Activated CD4-positive, alpha-beta T cell treated with anti-CD3 and anti-CD28 coated beads, Interleukin-2, amount 50 U/mL, for 16 hours (primary cell): Measurements from ENCODE around the gene CBFA2T3.

ENCODE experiments used
- DNase-seq: peaks from one replicate; pipeline ENCODE4 v3.0.0-alpha.2; 2020

The CBFA2T3 gene

DNA sequence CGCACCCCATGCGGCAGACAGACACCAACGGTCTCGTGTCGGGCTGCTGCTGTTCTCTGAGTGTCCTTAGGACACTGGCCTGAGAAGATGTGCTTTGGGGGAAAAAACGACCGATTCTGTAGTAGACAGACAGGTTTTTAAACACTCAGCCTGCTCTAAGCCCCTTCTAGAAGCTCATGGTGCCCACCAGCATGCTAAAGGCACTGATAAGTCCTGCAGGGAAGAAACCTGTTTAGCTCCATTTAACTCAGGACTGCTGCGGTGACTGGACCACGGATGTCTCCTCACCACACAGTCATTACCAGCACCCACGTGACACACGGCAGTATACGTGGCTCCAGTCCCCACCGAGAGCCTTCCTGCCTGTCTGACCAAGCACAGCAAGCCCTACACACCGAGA, 146.2 kb downstream of the CBFA2T3 start:
- DNase-seq: no peak

DNA sequence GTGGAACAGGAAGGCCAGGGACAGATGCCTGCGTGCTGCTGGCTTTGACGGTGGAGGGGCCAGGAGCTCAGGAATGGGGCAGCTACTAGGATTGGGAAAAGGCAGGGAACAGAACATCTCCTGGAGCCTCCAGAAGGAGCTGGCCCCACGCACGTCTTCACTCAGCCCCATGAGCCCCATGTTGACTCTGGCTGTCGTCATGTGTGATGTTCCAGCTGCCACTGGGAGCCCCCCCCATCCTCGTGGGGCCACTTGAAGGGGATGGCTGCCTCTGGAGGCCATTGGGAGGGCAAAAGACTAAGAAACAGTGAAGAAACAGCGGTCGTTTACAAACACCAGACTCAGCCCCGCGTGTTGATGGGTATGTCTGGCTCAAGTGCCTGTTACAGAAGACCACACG, 146.7 kb downstream of the CBFA2T3 start:
- DNase-seq: no peak

DNA sequence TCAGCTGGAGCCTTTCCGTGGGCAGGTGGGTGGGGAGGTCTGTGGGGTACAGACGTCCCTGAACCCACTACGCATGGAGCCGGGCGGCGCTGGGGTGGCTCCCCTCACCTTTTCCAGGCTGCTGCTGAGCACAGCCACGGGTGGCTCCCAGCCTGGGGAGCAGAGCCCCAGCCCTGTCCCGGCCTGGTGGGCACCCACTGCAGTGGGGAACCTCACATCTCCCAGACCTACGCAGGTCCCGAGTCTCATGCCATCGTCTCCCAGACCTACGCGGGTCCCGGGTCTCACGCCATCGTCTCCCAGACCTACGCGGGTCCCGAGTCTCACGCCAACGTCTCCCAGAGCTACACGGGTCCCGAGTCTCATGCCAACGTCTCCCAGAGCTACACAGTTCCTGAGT, 148.3 kb downstream of the CBFA2T3 start:
- no peak for DNase-seq

DNA sequence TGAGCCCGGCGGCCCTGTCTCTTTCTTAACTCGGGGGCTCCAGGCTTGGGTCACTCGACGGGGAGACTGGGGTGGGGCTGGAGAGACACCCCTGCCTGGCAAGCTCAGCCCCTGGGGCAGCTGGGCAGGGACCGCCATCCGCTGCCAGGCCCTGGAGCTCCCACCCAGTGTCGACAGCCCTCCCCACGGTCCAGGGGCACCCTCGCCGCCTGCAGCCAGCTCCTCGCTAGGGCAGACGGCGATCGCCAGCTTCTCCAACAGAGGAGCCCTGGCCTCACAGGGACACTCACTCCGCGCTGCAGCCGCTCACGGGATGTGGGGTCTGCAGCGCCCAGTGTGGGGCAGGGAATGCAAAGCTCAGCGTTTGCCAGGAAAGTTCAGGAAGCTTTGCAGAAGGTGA, 149.3 kb downstream of the CBFA2T3 start:
- DNase-seq: no peak

DNA sequence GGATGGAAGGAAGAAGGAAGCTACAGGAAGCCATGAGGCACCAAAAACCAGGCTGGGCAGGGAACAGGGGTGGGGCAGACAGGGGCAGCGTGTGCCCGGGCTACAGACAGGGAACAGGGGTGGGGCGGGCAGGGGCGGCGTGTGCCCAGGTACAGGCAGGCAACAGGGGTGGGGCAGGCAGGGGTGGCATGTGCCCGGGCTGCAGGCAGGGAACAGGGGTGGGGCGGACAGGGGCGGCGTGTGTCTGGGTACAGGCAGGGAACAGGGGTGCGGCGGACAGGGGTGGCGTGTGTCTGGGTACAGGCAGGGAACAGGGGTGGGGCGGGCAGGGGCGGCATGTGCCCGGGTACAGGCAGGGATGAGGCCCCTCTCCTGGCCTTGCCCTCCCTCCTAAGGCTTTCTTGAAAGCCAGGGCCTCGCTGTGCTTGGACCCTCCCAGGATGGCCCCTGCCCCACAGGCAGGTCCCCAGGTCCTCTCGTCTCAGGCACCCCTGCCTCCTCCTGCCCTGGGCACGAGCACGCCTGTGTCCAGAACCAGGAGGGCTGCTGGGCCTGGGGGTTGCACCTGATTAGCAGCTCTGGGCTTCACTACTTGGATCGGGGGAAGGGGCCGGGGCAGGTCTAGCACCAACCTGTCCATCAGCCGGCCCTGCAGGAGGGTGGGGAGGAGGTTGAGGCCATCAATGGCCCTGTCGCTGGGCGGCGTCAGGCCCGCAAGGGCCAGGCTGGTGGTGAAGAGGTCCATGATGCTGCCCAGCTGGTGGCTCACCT, 150.8 kb downstream of the CBFA2T3 start:
- no peak for DNase-seq

DNA sequence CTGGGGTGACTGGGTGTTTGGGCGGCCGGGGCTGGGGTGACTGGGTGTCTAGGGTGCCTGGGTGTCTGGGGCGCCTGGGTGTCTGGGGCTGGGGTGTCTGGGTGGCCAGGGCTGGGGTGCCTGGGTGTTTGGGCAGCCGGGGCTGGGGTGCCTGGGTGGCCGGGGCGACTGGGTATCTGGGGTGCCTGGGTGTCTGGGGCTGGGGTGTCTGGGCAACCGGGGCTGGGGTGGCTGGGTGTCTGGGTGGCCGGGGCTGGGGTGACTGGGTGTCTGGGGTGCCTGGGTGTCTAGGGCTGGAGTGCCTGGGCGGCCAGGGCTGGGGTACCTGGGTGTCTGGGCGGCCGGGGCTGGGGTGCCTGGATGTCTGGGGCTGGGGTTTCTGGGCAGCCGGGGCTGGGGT, 151.9 kb downstream of the CBFA2T3 start:
- no peak for DNase-seq
